Hepatocyte (in vitro differentiated cells): Measurements from ENCODE around the gene DYSF.

Experiments used
- CTCF ChIP-seq: fragments of 200-600 bp; sonication (generic); IDR thresholded peaks from 2 replicates; pipeline ENCODE4 v1.5.1; 2016; ENCODE audit warnings: antibody characterized with exemption, mild to moderate bottlenecking; ENCODE audit not compliant: poor library complexity
- EZH2 ChIP-seq: fragments of 200-600 bp; sonication (generic); IDR thresholded peaks from 2 replicates; pipeline ENCODE4 v1.6.1; 2016; ENCODE audit warnings: antibody characterized with exemption, mild to moderate bottlenecking, borderline replicate concordance
- EZH2phosphoT487 ChIP-seq: fragments of 200-600 bp; sonication (generic); IDR thresholded peaks from one replicate; pipeline ENCODE4 v1.6.1; 2018; ENCODE audit warnings: antibody characterized with exemption, mild to moderate bottlenecking, low read depth, moderate library complexity; ENCODE audit not compliant: unreplicated experiment, severe bottlenecking

GRCh38 chr2:71571945-71572344 lies 118.6 kb downstream of the DYSF start:
- TF ChIP-seq CTCF (no peak), EZH2 (no peak), EZH2phosphoT487 (no peak)
